NCI-H128 (cell line): ENCODE measurements around the gene TNK1.

Experiments
- DNase-seq: peaks from one replicate; lab custom pipeline; 2025; ENCODE audit not compliant: unreplicated experiment; lab: John Stamatoyannopoulos, UW

The TNK1 gene

GRCh38 chr17:7389924-7390910 lies 9.3 kb downstream of the TNK1 start:
- no peak for DNase-seq

GRCh38 chr17:7391307-7391706 lies 10.4 kb downstream of the TNK1 start:
- no peak for DNase-seq

GRCh38 chr17:7392696-7393612 lies 12.1 kb downstream of the TNK1 start:
- no peak for DNase-seq

DNA sequence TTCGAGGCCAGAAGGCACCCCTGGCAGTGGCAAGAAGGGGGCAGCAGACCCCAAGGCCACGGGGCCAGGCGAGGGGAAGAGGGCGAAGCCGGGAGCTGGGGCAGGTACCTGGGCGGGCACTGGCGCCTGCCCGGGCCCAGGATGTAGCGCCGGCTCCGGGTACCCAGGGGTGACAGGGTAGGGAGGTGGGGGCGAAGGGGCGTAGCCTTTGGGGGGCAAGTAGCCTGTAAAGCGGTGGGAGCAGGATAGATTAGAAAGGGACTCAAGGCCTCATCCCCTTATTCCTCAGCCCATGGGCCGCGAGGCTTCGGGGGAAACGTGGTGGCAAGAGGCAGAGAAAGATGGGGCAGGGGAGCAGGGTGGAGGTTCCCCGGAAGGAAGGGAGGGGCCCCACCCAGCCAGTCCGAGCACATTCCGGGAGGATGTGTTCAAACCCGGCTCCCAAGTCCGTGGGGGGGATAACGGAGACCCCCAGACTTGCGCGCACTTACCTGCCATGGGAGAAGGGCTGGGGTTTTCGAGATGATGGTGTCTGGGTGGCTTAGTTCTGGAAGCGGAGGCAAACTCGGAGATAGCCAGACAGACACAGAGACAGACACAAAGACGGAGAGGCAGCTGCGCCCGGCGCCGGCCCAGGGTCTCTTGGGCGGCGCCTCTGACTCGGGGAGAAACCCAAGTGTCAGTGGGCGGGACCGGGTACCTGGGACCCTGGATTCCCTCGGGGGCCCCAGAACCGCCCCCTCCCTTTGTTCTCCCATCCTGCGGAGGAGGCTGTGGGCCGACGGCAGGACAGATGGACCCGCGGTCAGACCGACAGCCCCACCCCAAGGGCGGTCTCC lies 12.9 kb downstream of the TNK1 start:
- no peak for DNase-seq

DNA sequence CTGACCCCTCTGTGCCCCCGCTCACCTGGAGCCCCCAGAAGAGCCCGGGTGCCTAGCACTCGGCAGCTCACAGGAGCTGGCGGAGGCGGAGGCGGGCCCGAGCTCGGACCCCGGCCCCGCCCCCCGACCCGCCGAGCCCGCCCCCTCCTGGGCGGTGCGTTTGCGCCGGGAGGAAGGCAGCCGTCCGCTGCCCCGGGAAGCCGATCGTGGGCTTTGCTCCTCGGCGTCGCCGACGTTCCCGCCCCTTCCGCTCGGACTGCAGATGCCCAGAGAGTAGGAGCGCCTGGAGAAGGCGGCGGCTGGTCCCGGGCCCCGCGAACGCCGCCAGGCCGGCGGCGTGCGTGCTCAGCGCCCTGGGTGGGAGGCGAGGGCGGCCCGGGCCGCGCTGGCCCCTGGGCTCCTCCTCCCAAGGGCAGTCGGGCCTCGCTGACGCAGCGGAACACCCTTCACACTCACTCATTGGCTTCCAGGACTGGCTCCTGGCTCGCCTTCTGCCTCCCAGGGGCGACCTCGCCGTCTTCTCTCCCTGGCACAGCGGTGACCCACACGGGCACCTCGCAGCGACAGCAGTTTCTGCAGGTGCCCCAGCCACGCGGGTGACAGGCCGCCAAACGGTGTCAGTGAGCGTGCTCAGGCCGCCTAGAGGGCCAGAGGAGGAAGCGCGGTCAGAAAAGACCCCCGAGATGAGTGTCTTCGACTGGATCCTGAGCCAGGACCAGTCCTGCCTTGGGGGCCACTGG lies 13.7 kb downstream of the TNK1 start, which contains the start of gene PLSCR3:
Gene PLSCR3 (minus strand): TSS at position 74 of the 740 bp plus-strand sequence. CDS start 415 bp downstream, outside the sequence.
- DNase-seq: peak; percentile 11

DNA sequence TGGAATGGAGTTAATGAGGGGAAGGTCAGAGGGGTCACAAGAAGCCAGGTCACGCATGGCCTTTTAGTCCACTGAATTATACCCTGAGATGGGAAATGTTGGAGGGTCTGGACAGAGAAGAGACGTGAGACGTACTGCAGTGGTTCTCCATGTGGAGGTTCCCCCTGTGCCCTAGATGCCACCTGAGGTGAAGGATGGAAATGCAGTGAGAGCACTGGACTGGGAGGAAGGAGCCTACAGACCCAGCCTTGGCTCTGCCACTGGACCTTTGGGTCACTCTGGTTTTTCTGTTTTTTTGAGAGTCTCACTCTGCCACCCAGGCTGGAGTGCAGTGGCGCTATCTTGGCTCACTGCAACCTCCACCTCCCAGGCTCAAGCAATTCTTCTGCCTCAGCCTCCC lies 15.3 kb downstream of the TNK1 start:
- DNase-seq: no peak

DNA sequence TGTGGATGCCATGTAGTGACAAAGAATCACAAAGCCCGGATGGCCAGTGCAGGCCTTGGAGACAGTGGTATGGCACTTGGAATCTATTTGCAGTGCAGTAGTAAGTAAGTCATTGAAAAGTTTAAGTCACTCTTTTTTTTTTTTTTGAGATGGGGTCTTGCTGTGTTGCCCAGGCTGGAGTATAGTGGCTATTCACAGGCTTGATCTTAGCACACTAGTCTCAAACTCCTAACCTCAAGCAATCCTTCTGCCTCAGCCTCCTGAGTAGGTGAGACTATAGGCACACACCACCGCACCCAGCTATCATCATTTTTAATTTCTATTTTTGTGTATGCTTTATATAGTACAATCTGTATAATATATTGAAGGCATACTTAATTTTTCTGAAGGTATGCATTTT lies 17.7 kb downstream of the TNK1 start:
- no peak for DNase-seq

DNA sequence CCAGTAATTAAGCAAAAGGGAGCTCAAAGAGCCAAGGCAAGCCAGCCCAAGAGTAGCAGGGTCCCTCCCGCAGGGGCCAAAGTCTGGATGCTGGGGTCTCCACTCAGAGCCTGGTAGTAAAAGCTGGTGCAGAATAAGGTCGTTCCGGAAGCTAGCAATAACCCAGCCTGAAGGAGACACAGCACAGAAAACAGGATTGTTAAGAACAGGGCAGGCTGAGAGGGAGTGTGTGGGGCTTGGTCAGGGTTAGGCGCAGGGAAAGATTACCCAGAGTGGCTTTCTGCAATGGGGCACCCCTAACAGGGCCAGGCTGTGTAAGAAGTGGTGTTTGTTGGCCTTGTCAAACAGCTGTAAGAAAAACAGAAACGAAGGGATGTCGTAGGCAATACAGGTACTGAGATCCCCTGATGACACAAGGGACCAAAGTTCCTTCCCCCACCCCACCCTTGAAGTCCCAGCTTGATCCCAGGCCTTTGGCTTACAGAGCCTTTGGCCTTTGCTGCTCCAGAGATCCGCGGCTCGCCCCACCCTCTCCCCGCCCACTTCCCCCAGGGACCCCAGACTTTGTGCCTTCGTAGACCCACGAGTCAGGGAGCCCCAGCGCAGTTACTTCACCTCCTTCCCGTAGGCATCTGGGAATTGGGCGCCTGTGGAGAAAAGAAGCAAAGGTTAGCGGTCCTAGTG lies 22.3 kb downstream of the TNK1 start:
- no peak for DNase-seq

DNA sequence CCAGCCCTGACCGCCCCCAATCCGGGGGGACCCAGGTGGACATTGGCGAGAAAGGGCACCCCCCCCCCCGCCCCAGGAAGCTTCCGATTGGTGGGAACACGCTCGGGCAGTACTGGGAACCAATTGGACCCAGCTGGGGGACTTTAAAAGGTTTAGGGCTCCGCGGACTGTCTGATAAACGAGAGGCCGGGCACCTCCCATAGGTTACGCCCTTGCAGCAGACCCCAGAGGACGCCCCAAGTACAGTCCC lies 22.8 kb downstream of the TNK1 start:
- DNase-seq: no peak

DNA sequence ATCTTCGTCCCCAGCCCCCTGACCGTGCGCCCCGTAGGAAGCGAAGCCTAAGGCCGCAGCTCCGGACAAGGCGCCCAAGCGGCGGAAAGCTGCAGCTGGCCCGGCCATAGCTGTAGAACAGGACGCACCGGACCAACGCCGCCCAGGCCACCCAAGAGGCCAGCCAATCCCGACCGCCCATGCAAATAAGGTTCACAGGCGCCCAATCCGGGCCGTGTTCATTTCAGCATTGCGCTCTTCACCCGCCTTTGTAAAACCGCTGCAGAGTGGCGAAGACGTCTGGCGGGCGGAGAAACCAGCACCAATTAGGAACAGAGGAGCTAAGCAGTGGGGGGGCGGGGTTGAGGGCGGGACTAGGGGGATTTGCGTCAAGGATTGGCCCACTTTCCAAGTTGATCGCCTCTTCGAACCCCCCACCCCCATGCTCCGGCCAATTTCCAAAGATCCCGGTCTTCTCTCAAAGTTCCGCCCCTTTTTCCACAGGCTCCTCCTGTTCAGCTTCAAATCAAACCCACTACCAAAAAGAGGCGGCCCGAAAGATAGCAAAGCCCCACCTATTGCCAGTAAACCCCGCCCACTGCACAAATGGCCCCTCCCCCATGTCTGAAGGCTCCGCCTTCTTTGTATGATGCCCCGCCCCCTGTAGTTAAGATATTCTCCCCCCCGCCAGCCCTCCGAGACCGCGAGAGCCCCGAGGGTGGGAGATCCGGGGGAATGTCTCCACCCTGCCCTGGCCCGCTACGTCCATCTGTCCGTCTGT lies 23.3 kb downstream of the TNK1 start, which contains the start of gene TMEM256:
Gene TMEM256 (minus strand): TSS at position 121 of the 760 bp plus-strand sequence. CDS start 13 bp downstream, at position 108.
- peak; percentile 90 for DNase-seq

DNA sequence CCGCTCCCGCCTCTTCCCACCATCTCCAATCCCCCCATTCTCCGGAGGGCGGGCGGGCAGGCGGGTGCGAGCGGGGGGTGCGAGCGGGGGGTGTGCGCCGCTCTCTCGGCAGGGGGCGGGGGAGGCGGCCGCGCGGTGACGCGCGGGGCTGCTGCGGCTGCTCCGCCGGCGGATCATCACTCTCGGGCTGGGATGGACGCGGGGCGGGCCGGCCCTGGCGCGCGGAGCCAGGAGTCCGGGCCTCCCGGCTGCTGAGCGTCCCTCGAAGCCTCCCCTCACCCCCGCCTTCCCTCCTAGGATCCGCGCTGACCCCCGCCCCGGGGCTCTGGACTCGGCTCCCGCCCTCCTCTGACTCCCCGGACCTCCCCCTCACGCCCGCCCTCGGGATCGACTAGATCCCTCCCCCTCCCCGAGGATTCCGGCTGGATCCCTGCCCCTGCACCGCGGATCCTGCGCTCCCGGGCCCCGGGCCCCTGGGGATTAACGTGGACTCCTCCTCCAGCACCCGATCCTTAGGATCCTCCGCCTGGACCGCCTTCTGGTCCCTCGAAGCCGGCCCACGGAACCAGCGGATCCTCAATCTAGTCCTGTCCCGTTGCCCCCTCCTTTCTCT lies 24.0 kb downstream of the TNK1 start:
- DNase-seq: no peak

DNA sequence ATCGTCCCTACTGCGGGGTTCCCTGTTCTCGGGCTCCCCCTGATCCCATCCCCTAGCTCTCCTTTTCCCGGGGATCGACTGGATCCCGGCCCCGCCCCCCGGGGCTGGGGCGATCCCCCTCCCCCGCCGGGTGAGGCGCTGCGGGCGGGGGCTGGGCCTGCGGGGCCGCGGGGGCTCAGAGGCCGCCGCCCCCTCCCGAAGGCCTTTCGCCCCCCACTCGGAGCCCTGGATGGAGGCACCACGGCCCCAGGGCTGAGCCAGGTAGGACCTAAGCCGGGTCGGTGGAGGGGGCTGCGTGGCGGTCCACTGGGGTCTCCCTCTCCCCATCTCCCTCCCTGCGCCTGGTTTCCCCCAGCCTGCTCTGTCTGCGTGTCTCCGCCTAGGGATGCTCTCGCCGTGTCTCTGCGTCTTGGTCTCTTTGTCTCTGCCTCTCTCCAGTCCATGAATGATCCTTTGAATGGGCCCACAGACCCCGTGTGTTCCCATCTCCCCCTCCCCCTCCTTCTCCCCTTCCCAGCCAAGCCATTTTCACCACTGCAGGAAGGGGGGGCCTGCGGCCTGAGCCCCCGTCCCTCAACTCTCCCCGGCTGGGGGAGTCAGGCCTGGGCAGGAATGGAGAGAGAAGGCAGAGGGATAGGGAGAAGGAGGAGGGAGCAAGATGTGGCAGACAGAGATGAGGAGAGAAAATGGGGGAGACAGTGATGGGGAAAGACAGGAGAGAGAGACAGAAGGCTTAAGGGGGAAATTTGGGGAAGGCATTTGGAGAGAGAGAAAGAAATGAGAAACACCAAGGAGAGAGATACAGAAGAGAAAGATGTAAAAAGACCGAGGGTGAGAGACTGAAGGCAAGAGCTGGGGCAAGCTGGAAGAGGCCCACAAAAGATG lies 24.7 kb downstream of the TNK1 start:
- no peak for DNase-seq

- DNase-seq: no peak
Observed at GRCh38 chr17:7406235-7406825, 25.4 kb downstream of the TNK1 start.

DNA sequence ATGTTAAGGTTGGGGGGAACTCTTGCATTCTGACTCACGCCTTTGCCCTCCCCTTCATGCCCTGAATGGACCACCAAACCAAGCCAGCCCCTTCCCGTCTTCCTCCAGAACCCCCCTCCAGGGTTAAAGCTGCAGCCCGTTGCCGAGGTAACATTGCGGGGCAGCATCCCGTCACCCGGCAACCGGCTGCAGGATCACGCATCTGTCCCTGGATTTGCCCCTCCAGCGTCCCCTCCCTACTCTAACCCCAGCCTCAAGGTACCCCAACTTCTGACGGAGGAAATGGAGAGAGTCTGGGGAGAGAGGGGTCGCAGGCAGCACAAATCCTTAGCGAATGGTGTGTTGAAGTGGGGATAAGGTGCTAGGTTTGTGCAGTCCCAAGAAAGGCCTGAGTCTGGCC lies 26.2 kb downstream of the TNK1 start:
- no peak for DNase-seq

GRCh38 chr17:7407485-7408251 lies 26.8 kb downstream of the TNK1 start, which contains the start of gene NLGN2:
Gene NLGN2 (plus strand): TSS chr17:7407845. CDS start chr17:7408256, 411 bp downstream.
- DNase-seq: no peak

DNA sequence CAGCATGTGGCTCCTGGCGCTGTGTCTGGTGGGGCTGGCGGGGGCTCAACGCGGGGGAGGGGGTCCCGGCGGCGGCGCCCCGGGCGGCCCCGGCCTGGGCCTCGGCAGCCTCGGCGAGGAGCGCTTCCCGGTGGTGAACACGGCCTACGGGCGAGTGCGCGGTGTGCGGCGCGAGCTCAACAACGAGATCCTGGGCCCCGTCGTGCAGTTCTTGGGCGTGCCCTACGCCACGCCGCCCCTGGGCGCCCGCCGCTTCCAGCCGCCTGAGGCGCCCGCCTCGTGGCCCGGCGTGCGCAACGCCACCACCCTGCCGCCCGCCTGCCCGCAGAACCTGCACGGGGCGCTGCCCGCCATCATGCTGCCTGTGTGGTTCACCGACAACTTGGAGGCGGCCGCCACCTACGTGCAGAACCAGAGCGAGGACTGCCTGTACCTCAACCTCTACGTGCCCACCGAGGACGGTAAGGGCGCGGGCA lies 27.4 kb downstream of the TNK1 start:
- DNase-seq: no peak
